IPS-18c (cell line): ENCODE data around the gene GPX7.
A peak's percentile ranks its signal among the peaks of the same experiment; 100 is the strongest.
"Not testable (repeated sequence)": the region's sequence is repeated elsewhere in the genome, so short reads cannot be mapped to it uniquely, and the experiment has no call there.

ENCODE experiments used
- H3K4me3 ChIP-seq: 2 replicates; pipeline ENCODE4 v1.7.0; 2013; ENCODE audit warnings: low read depth, mild to moderate bottlenecking, low read length, moderate library complexity; ENCODE audit not compliant: insufficient read depth
- H3K9me3 ChIP-seq: one replicate; pipeline ENCODE4 v1.6.1; 2013; ENCODE audit warnings: mild to moderate bottlenecking, low read length, moderate library complexity; ENCODE audit not compliant: control insufficient read depth, insufficient read depth

GPX7 gene

DNA sequence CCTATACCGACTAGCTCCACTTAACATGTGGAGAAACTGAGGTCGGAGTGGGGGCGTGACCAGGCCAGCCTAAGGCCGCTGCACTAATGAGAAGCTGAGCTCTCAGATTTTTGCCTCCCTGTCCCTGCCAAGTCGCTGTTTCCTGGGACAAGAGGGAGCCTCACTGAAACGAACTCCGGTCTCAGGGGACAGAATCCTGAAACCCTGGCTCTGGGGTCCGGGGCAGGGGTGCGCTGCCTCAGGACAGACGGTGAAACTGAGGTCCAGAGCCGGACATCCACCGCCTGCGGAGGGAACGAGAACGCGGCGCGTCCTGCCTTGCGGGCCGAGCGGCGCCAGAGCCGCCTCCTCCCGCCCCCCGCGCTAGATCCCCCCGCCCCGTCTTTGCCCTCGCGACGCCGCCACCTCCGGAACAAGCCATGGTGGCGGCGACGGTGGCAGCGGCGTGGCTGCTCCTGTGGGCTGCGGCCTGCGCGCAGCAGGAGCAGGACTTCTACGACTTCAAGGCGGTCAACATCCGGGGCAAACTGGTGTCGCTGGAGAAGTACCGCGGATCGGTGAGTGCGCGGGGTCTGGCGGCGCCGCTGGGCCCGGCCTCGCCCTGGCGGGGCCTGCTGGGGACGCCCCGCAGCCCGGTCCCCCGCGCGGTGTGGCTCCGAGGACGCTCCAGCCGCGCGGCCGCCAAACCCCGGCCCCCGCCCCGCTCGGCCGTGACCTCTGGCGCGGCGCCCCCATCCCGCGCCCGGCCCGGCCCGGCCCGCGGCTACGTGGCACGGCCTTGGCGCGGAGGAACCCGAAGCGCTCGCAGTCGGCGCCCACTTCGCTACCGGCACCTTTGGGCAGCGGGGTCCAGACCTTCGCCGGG is at the start of gene GPX7:
Gene GPX7 (plus strand): TSS at position 381 of the 865 bp plus-strand sequence. CDS start 39 bp downstream, at position 420.
- peak within 1 kb of the TSS; percentile 42 for H3K4me3 ChIP-seq
- no peaks in the 10 kb centered on the region for H3K9me3 ChIP-seq

DNA sequence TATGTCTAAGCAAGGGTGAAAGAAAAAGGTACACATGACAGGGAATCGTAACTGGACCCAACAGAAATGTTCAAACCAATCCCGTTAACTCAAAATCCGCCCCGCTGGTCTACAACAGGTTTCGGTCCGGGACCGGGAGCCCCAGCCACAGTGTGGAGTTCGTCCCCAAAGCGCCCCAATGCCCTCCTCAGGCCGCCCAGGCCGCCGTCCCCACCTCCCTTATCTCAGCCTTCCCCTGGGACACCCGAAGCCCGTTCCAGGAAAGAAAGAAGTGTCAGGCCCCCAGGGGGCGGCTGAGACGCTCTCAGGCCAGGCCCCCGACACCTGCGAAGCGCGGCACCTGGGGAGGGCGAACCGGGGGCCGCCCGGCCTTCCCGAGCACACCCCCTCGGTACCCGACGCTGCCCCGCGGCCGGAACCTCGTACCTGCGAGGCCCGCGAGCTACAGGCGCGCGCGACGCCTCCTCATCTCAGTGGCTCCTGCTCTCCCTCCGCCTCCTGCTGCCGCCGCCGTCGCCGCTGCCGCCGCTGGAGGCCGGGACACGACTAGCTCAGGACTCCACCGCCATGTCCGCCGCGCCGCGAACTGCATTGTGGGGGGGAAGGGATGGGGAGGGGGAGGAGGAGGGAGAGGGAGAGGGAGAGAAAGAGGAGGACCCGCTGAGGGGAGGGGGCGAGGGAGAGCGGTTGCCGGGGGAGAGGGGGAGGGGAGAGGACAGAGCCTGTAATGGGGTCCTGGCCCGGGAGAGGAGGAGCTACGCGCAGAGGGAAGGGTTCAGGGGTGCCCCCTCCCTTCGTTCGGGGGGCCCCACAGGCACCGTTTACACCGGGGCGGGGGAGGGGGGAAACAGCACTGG is 49.4 kb upstream of the GPX7 start, which contains the start of gene TUT4:
Gene TUT4 (minus strand): TSS at position 588 of the 857 bp plus-strand sequence. CDS start 26,812 bp downstream, outside the sequence.
- H3K9me3 ChIP-seq: no peaks in the 10 kb centered on the region
- peak within 1 kb of the TSS; percentile 94 for H3K4me3 ChIP-seq

DNA sequence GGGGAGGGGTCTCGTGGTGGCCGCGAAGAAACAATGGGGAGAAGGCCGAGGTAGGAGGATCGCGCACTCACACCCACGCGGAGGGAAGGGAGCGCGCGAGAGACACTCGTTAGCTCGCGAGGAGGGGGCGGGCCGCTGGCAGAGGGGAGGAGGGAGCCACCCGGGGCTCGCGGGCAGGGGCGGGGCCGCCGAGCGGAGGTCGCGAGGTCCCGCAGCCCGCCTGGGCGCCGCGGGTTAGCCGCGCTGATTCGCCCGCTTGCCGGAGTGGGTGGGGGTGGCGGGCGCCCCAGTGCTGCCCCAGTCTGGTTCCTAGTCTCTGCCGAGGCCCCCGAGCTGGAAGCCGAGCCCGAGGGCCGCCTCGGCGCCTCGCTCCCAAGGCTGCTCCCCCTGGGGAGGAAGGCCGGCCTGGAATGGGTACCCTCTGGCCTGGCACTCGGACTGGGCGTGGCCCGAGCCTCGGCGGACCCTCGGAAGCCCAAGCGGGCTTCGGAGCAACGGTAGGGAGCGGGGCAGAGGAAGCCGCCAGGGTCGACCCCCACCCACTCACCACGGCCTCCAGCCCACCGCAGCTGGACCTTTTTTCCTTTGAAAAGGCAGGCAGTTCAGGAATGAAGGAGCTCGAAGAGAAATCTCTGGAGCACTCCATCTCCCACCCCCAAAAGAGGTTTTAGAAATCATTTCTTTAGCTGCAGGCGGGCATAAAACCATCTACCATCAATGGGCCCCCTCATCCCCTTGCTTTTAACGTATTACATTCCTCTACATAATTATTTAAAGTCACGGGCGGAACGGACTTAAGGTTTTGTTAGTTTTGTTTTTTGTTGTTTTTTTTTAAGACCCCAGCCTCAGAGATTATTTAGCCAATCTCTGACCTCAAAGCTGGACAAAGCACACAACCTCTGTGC is 48.6 kb upstream of the GPX7 start:
- no peaks in the 10 kb centered on the region for H3K9me3 ChIP-seq
- H3K4me3 ChIP-seq: peak overlapping the region; percentile 94

DNA sequence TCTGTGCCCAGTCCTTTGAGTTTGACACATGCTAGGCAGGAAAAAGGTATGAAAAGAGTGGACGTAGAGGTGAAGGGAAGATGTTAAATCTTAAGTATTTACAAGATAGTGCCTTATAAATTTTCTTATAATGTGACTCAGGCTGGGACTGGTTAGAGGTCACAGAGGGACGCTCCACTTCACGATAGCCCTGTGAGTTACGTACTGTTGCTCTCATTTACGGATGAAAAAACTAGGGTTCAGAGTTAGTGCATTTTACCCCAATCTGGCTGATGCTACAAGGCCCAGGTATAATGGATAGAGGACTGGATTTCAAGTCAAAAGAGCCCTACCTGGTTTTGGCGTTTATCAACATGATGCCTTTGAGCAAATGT is 47.9 kb upstream of the GPX7 start:
- H3K4me3 ChIP-seq: peak overlapping the region; percentile 94

DNA sequence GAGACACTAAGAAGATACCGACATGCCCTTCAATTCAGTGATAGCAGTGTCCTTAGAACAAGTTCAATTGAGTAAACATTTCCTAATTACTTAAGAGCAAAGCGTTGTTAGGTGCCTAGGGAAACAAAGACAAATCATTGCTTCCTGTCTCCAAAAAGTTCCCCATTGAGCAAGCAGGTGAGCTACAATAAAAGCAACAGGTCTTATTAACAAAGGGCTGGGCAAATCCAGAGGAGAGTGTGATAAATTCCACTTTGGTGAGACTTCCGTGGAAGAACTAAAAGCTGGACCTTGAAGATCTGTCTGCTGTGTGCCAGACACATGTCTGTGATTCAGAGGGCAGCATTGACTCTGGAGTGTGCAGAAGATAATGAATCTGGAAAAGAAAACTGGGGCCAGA is 47.4 kb upstream of the GPX7 start:
- H3K4me3 ChIP-seq: peak overlapping the region; percentile 94
- no peaks in the 10 kb centered on the region for H3K9me3 ChIP-seq

More for the DNA sequence above, 47.9 kb upstream of the GPX7 start:
- H3K9me3 ChIP-seq: no peaks in the 10 kb centered on the region

DNA sequence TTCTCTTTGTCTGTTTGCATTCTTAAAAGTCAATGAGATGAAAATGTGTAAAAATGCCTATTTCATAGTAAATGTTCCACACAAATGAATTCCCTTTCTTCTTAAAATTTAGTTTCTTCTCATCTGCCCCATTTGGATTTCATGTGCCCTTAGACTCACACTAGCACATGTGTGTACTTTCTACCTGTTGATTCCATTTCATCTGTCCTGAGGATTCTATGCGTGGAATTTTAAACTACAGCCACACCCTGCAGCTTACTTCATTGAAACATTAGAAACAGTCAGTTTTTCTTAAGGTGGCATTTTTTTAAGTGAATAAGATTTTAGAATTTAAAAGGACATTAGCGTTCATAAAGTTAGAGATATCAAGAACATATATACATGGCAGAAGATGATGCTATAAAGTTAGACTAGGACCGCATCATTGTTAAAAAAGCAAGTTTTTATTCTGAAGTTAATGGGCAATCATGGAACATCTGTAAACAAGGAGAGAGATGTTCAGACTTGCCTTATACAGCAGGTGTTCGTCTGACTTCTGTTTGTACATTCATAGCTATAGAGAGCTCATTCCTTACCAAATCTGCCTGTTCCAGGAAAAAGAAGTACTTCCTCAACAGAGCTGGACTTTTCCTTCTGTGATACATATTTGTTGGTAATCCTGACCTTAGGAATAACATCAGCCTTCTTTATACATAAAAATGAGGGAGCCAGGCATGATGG is 45.4 kb upstream of the GPX7 start:
- Histone ChIP-seq H3K4me3 (no peak overlapping the region), H3K9me3 (no peaks in the 10 kb centered on the region)

DNA sequence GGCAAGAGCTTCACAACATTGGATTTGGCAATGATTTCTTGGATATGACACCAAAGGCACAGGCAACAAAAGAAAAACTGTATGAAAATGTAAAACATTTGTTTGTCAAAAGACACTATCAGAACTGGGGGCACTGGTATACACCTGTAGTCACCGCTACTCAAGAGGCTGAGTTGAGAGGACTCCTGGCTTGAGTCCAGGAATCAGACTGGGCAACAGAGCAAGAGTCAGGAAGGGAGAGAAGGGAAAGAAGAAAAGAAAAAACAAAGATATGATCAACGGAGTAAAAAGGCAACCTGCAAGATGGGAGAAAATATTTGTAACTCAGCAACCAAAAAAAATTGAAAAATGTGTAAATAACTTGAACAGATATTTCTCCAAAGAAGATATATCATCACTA is 43.2 kb upstream of the GPX7 start:
- Histone ChIP-seq H3K4me3 (no peak overlapping the region), H3K9me3 (no peaks in the 10 kb centered on the region)

DNA sequence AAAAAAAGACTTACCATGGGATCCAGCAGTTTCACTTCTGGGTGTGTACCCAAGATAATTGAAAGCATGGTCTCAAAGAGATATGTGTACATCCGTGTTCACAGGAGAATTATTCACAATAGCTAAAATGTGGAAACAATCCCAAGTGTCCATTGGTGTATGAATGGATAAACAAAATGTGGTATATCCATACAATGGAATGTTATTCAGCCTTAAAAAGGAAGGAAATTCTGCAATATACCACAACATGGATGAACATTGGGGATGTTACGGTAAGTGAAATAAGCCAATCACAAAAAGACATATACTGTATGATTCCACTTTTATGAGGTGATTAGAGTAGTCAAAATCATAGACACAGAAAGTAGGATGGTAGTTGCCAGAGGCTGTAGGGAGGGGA is 42.3 kb upstream of the GPX7 start:
- Histone ChIP-seq H3K9me3 (no peaks in the 10 kb centered on the region), H3K4me3 (no peak overlapping the region)

DNA sequence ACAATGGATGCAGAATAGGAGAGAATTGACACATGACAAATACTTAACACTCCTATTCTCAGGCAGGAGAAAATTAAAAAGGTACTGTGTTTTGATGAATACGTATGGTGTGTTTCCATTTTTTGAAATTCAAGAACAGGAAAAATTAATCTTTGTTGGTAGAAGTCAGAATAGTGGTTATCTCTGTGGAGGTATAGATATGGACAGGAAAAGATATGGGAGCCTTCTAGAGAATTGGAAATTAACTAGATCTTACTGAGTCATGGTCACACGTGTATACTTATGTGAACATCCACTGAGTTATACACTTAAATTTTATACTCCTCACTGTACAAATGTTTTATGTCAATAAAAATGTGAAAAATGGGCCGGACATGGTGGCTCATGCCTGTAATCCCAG is 39.4 kb upstream of the GPX7 start:
- Histone ChIP-seq H3K4me3 (no peak overlapping the region), H3K9me3 (no peaks in the 10 kb centered on the region)

DNA sequence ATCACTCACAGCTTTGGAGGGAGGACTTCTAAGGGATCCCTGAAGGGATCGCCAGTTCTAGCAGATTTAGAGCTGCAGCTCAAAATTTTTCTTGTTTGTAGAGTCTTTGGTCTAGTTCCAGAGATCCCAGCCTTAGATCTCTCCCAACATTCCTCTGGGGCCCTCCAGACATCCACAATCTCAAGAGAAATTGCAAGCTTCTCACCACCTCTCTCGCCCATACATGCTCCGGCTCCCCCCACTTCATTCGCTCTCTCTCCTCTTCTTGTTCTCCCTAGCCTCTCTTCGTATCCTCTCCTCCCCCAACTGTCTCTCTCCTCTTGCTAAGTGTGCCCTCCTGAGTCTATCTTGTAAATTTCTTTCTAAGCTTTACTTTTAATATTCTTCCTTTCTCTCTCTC is 34.2 kb upstream of the GPX7 start:
- no peak overlapping the region for H3K4me3 ChIP-seq
- H3K9me3 ChIP-seq: no peaks in the 10 kb centered on the region

DNA sequence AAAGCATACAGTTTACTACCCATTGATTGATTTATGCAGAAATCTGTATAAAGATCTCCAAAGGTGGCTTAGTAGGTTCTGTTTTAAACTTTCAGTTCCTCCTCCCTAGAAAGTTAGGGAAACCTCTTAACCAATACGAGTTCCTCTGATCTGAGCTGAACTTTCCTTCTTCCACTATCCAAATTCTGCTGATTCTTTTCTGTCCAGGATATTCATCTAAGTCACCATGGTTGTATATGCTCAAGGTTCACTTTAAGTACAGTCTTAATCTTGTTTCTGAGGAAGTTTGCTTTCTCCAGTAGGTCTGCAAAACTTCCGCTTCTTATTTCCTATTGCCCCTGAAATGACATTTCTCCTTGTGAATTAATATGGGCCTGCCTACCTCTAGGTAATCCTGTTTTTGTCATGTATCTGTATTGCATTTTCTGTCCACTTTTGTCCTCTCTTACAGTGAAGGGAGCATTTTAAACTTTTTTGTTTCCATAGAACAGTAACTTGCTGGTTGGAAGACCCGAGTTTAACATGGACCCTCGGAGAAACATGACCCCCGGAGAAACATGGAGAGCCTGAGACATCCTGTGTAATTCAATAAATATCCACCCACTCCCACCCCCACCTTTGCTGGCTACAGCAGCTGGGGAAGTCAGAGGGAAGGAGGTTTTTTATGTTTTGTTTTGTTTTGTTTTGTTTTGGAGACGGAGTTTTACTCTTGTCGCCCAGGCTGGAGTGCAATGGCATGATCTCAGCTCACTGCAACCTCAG is 32.5 kb upstream of the GPX7 start:
- no peaks in the 10 kb centered on the region for H3K9me3 ChIP-seq
- H3K4me3 ChIP-seq: no peak overlapping the region

DNA sequence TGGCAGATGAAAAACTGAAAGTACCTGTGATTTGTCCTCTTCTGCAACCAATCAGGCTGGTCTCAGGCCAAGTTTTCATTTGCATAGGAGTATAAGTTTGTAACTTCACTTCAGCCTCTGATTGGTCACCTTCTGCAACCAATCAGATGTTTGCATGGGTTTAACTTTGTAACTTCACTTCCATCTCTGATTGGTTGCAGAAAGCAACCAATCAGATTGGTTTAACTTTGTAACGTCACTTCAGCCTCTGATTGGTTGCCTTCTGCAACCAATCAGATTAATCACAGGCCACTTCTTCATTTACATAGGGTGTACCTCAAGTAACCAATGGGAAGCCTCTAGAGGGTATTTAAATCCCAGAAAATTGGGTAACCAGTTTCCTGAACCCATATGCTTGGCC is 30.4 kb upstream of the GPX7 start:
- H3K4me3 ChIP-seq: no peak overlapping the region

DNA sequence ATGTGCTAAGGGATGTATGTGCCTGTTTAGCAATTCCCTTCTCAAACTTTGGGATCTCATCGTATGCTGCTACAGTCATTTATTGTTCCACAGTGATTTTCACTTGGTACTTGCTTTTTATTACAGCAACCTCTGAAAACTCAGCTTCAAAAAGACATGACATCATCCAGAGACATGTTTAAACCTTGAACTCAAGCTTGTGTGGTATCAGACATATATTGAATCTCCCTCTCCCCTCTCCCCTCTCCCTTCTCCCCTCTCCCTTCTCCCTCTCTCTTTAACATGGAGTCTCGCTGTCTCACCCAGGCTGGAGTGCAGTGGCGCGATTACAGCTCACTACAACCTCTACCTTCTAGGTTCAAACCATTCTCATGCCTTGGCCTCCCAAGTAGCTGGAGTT is 29.8 kb upstream of the GPX7 start:
- Histone ChIP-seq H3K9me3 (no peaks in the 10 kb centered on the region), H3K4me3 (no peak overlapping the region)

More for the DNA sequence above, 30.4 kb upstream of the GPX7 start:
- no peaks in the 10 kb centered on the region for H3K9me3 ChIP-seq

DNA sequence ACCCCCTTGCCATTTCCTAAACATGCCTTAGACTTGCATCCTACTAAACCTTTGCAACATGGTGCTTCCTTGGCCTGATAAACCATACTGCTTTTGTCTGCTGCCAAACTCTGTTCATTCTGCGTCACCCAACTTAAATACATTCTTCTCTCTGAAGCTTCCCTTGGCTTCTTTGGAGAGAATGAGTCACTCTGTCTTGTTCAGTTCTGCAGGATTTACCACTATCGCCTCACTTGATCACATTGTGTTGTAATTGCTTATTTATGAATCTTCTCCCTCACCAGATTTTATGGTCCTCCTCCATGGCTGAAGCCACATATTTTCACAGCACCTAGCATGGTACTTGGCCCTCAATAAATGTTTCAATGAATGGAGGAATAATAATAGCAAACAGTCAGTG is 27.6 kb upstream of the GPX7 start:
- Histone ChIP-seq H3K9me3 (no peaks in the 10 kb centered on the region), H3K4me3 (no peak overlapping the region)

DNA sequence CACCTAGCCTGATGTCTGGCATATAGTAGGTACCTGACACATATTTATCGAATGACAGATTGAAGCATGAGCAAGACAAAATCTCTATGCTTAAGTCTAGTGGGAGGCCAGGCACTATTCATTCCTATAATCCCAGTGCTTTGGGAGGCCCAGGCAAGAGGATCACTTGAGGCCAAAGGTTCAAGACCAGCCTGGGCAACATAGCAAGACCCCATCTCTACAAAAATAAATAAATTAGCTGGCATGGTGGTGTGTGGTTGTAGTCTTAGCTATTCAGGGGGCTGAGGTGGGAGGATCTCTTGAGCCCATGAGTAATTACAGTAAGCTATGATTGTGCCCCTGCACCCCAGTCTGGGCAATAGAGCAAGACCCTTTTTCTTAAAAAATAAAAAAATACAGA is 26.1 kb upstream of the GPX7 start:
- Histone ChIP-seq H3K4me3 (no peak overlapping the region), H3K9me3 (peaks cover 2% of the 10 kb centered on the region)

DNA sequence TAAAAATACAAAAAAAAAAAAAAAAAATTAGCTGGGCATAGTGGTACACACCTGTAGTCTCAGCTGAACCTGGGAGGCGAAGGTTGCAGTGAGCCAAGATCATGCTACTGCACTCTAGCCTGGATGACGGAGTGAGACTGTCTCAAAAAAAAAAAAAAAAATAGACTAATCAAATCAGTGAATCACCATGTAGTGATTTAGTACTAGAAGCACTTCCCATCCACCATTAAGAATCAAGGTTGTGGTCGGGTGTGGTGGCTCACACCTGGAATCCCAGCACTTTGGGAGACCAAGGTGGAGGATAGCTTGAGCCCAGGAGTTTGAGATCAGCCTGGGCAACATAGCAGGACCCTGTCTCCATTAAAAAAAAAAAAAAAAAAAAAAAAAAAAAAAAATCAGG is 24.1 kb upstream of the GPX7 start:
- H3K4me3 ChIP-seq, H3K9me3 ChIP-seq: not testable (repeated sequence)
